ENCODE data around the gene HINFP.

DNA sequence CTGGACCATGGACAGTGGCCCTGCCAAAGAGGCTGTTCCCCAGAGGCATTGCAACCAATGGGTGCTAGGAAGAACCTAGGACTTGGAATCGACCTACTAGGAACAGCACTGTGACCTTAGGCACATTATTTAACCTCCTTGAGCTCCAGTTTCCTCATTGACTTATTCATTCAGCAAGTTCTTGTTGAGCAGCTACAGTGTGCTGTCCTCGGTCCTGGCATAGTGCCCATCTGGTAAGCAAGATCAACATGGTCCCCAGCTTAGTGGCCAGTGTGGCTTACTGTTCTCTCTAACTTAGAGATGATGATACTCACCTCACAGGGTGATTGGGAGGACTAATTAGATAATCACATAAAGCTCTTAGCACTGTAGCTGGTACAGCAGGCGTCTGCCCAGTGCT, 35.7 kb downstream of the HINFP start:
- TF ChIP-seq, protein P1, sequence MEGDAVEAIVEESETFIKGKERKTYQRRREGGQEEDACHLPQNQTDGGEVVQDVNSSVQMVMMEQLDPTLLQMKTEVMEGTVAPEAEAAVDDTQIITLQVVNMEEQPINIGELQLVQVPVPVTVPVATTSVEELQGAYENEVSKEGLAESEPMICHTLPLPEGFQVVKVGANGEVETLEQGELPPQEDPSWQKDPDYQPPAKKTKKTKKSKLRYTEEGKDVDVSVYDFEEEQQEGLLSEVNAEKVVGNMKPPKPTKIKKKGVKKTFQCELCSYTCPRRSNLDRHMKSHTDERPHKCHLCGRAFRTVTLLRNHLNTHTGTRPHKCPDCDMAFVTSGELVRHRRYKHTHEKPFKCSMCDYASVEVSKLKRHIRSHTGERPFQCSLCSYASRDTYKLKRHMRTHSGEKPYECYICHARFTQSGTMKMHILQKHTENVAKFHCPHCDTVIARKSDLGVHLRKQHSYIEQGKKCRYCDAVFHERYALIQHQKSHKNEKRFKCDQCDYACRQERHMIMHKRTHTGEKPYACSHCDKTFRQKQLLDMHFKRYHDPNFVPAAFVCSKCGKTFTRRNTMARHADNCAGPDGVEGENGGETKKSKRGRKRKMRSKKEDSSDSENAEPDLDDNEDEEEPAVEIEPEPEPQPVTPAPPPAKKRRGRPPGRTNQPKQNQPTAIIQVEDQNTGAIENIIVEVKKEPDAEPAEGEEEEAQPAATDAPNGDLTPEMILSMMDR (conservative IDR thresholded peaks at IDR 0.05): no peak
- TF ChIP-seq ZFX (IDR thresholded peaks at IDR 0.05): no peak

All from C4-2B (cell line).